ENCODE results near the gene SF3B2. TPM values are rescaled to one million over a fixed set of nuclear protein-coding genes. Genes with fewer than 3 reads are reported as not detected.

The SF3B2 gene
- polyA plus RNA-seq, 1 of the 3 experiments (the other 2 are of a cell fraction), result 128 TPM

DNA sequence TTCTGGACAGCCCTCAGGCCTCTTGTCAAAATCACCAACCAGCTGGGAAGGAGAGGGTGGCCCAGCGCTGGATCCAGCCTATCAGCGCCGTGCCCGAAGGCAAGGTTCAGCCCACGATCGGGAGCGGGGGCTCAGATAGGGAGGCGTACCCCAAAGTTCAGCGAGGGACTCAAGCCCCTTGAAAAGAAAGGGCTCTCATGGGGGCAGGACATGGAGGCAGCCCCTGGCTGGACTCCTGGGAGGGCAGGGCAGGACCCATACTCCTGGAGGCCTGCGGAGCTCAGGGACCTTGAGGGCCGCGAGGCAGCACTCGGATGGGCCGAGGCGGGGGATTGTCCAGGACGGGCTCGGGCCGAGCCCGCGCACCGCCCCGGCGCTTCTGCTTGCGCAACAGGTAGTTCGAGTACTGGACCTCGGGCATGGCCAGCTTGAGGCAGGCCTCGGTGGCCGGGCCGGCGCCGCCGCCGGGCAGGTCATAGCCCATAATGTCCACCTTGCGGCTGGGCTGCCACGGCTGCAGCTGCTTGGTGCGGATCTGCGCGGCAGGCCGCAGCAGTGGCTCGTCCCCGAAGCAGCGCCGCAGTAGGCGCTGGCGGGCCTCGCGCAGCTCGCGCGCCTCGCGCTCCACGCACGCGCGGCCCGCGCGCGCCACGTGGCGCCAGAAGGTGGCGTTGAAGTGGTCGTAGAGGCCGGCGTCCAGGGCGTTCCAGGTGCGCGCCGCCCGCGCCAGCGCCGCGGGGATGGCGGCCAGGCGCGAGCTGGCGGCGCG is 9.8 kb upstream of the SF3B2 start:
- Histone ChIP-seq H3F3A (replicated peaks; ENCODE audit: insufficient read depth) (peaks cover 12% of the 10 kb centered on the region), H3K27ac (ENCODE audit: low read depth in 2 of 2, low read length in 1 of 2) (no peak overlapping the region), H3K9ac (no peak overlapping the region), H3K27me3 (ENCODE audit: insufficient read depth) (no peaks in the 10 kb centered on the region), H3K9me3 (no peaks in the 10 kb centered on the region), H3K9me2 (no peaks in the 10 kb centered on the region), H3K36me3 (replicated peaks in 1 of 2; ENCODE audit: control insufficient read depth in 1 of 2, insufficient read depth in 2 of 2, low read length in 1 of 2) (peaks cover 0 to 6% of the 10 kb centered on the region in 2 experiments), H3K79me2 (ENCODE audit: insufficient read depth) (no peaks in the 10 kb centered on the region), H2AFZ (ENCODE audit: low read depth) (no peak overlapping the region), H3K4me1 (ENCODE audit: control insufficient read depth in 1 of 2, insufficient read depth in 2 of 2, low read depth in 1 of 2, low read length in 1 of 2) (peaks cover 0 to 11% of the 10 kb centered on the region in 2 experiments; a peak in 1 of 4 replicates), H3K4me3 (ENCODE audit: low read depth in 2 of 2, low read length in 1 of 2) (no peak overlapping the region), H3K4me2 (no peak overlapping the region), H4K20me1 (ENCODE audit: insufficient read depth) (no peaks in the 10 kb centered on the region)
- 97% methylated on average over 44 of the region's 81 CpGs for WGBS (ENCODE audit: low lambda C conversion rate)
- TF ChIP-seq, protein P1, sequence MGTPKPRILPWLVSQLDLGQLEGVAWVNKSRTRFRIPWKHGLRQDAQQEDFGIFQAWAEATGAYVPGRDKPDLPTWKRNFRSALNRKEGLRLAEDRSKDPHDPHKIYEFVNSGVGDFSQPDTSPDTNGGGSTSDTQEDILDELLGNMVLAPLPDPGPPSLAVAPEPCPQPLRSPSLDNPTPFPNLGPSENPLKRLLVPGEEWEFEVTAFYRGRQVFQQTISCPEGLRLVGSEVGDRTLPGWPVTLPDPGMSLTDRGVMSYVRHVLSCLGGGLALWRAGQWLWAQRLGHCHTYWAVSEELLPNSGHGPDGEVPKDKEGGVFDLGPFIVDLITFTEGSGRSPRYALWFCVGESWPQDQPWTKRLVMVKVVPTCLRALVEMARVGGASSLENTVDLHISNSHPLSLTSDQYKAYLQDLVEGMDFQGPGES (IDR thresholded peaks at IDR 0.05; ENCODE audit: low read depth, low read length), result no peak
- TF ChIP-seq, protein P2, sequence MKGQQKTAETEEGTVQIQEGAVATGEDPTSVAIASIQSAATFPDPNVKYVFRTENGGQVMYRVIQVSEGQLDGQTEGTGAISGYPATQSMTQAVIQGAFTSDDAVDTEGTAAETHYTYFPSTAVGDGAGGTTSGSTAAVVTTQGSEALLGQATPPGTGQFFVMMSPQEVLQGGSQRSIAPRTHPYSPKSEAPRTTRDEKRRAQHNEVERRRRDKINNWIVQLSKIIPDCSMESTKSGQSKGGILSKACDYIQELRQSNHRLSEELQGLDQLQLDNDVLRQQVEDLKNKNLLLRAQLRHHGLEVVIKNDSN (IDR thresholded peaks at IDR 0.05; ENCODE audit: borderline replicate concordance, low read depth), result no peak
- TF ChIP-seq FOXM1 (IDR thresholded peaks at IDR 0.05; ENCODE audit: low read depth), result no peak
- TF ChIP-seq NRF1 (IDR thresholded peaks at IDR 0.05; ENCODE audit: low read depth, low read length), result no peak
- no peak for TF ChIP-seq ELF1 (IDR thresholded peaks at IDR 0.05)
- TF ChIP-seq EP300 (IDR thresholded peaks at IDR 0.05; ENCODE audit: borderline replicate concordance in 1 of 2, low read depth in 1 of 2, low read length in 1 of 2), result no peak
- no peak for TF ChIP-seq RXRA (IDR thresholded peaks at IDR 0.05; ENCODE audit: borderline replicate concordance, low read depth)
- no peak for TF ChIP-seq GABPA (IDR thresholded peaks at IDR 0.05; ENCODE audit: low read depth)
- TF ChIP-seq, protein P3, sequence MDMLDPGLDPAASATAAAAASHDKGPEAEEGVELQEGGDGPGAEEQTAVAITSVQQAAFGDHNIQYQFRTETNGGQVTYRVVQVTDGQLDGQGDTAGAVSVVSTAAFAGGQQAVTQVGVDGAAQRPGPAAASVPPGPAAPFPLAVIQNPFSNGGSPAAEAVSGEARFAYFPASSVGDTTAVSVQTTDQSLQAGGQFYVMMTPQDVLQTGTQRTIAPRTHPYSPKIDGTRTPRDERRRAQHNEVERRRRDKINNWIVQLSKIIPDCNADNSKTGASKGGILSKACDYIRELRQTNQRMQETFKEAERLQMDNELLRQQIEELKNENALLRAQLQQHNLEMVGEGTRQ (IDR thresholded peaks at IDR 0.05; ENCODE audit: borderline replicate concordance, low read depth, low read length), result no peak
- no peak for TF ChIP-seq JUND (IDR thresholded peaks at IDR 0.05)
- TF ChIP-seq NFIC (IDR thresholded peaks at IDR 0.05; ENCODE audit: borderline replicate concordance), result no peak
- TF ChIP-seq POLR2AphosphoS5 (IDR thresholded peaks at IDR 0.05; ENCODE audit: low read depth, low read length), result no peak
- TF ChIP-seq MXI1 (IDR thresholded peaks at IDR 0.05; ENCODE audit: low read depth, low read length), result no peak
- TF ChIP-seq, protein P4, sequence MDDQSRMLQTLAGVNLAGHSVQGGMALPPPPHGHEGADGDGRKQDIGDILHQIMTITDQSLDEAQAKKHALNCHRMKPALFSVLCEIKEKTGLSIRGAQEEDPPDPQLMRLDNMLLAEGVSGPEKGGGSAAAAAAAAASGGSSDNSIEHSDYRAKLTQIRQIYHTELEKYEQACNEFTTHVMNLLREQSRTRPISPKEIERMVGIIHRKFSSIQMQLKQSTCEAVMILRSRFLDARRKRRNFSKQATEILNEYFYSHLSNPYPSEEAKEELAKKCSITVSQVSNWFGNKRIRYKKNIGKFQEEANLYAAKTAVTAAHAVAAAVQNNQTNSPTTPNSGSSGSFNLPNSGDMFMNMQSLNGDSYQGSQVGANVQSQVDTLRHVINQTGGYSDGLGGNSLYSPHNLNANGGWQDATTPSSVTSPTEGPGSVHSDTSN (IDR thresholded peaks at IDR 0.05), result no peak
- no peak for TF ChIP-seq CHD2 (IDR thresholded peaks at IDR 0.05; ENCODE audit: low read length, partially characterized antibody)
- no peak for TF ChIP-seq TCF12 (IDR thresholded peaks at IDR 0.05)
- no peak for TF ChIP-seq RCOR1 (IDR thresholded peaks at IDR 0.05; ENCODE audit: low read length)
- TF ChIP-seq RFX5 (IDR thresholded peaks at IDR 0.05; ENCODE audit: low read length), result no peak
- CTCF ChIA-PET, result interaction anchor here (0.9 to 5.8 kb wide), 4 partner anchors 20 to 224 kb away, joined by 3 to 46 read pairs (median 5); no protein-coding TSS in a partner anchor
- POLR2A ChIA-PET, result no interaction called here
- DNase-seq, result no peak

Data from SK-N-SH (cell line).